Peyer's patch (tissue), 4 donors: Measurements from ENCODE around the gene HCFC2.

Experiments
- POLR2A ChIP-seq, 2 donors: fragments of 450-650 bp; IDR thresholded peaks; one replicate each; pipeline ENCODE4 v1.5.1; 2017; ENCODE audit warnings: antibody characterized with exemption in 2 of 2, mild to moderate bottlenecking in 2 of 2, moderate library complexity in 2 of 2
- TF ChIP-seq, protein P1 (sequence below), 6 experiments: fragments of 450-650 bp in 4 of 6; fragments of 200-600 bp in 2 of 6; sonication (generic) in 1 of 6; IDR thresholded peaks; one replicate each; pipeline ENCODE4 v1.5.1; 2017 to 2019; ENCODE audit warnings: antibody characterized with exemption in 6 of 6, mild to moderate bottlenecking in 3 of 6, moderate library complexity in 1 of 6

- TF ChIP-seq, protein P1, sequence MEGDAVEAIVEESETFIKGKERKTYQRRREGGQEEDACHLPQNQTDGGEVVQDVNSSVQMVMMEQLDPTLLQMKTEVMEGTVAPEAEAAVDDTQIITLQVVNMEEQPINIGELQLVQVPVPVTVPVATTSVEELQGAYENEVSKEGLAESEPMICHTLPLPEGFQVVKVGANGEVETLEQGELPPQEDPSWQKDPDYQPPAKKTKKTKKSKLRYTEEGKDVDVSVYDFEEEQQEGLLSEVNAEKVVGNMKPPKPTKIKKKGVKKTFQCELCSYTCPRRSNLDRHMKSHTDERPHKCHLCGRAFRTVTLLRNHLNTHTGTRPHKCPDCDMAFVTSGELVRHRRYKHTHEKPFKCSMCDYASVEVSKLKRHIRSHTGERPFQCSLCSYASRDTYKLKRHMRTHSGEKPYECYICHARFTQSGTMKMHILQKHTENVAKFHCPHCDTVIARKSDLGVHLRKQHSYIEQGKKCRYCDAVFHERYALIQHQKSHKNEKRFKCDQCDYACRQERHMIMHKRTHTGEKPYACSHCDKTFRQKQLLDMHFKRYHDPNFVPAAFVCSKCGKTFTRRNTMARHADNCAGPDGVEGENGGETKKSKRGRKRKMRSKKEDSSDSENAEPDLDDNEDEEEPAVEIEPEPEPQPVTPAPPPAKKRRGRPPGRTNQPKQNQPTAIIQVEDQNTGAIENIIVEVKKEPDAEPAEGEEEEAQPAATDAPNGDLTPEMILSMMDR (IDR thresholded peaks at IDR 0.05): no peak
- TF ChIP-seq POLR2A (IDR thresholded peaks at IDR 0.05): no peak
Observed at GRCh38 chr12:104058802-104059201, 5.5 kb upstream of the HCFC2 start.
